HG03095 (cell line): ENCODE results near the gene RAPGEF3.

Source experiments
- ATAC-seq: cut with Tn5 transposase; IDR thresholded peaks from one replicate; pipeline ENCODE4 v1.9.1; 2021; ENCODE audit warnings: moderate library complexity; ENCODE audit not compliant: unreplicated experiment

RAPGEF3 gene, protein sequence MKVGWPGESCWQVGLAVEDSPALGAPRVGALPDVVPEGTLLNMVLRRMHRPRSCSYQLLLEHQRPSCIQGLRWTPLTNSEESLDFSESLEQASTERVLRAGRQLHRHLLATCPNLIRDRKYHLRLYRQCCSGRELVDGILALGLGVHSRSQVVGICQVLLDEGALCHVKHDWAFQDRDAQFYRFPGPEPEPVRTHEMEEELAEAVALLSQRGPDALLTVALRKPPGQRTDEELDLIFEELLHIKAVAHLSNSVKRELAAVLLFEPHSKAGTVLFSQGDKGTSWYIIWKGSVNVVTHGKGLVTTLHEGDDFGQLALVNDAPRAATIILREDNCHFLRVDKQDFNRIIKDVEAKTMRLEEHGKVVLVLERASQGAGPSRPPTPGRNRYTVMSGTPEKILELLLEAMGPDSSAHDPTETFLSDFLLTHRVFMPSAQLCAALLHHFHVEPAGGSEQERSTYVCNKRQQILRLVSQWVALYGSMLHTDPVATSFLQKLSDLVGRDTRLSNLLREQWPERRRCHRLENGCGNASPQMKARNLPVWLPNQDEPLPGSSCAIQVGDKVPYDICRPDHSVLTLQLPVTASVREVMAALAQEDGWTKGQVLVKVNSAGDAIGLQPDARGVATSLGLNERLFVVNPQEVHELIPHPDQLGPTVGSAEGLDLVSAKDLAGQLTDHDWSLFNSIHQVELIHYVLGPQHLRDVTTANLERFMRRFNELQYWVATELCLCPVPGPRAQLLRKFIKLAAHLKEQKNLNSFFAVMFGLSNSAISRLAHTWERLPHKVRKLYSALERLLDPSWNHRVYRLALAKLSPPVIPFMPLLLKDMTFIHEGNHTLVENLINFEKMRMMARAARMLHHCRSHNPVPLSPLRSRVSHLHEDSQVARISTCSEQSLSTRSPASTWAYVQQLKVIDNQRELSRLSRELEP

DNA sequence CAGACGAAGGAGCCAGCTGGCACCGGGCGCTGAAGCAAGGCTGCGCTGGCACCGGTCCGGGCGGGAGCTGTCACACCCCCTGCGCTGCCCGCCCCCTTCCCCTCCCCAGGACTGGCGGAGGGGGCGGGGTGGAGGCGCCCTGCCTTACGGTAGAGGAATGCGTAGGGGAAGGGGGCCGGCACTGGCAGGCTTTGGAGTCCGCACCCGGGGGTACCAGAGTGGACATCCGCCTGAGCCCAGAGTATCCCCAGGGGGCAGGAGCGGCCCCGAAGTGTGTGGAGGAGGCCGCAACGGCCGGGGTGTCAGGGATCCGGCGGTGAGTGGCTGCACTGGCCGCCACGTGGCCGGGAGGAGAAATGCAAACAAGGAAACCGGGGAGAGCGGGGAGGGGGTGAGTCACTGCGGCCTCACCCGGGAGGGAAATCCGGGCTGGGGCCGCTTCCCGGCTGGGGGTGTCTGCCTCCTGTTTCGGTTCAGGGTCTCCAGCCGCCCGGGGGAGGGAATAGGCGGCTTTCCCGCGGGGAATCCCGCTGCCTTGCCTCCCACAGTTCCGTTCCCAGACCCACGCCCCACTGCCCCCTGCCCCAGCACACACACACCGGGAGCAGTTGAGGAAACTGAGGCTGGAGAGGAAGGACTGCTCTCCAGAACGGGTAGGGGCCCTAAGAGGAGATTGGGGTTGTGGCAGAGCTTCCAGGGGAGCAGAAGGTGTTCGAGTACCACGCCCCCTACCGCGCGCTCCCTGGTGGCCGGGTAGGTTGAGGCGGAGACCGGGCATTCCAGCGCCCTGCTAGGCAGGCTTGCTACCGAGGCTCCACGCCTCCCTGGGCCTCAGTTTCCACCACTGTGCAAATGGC, at the start of gene RAPGEF3:
Gene RAPGEF3 (minus strand): TSS at position 47 of the 857 bp plus-strand sequence. CDS start 324 bp downstream, outside the sequence.
- peak; percentile 45 for ATAC-seq

GRCh38 chr12:47808050-47808449, 49.4 kb upstream of the RAPGEF3 start:
- no peak for ATAC-seq

- ATAC-seq: no peak
Measured at GRCh38 chr12:47807338-47807737, 48.7 kb upstream of the RAPGEF3 start.

DNA sequence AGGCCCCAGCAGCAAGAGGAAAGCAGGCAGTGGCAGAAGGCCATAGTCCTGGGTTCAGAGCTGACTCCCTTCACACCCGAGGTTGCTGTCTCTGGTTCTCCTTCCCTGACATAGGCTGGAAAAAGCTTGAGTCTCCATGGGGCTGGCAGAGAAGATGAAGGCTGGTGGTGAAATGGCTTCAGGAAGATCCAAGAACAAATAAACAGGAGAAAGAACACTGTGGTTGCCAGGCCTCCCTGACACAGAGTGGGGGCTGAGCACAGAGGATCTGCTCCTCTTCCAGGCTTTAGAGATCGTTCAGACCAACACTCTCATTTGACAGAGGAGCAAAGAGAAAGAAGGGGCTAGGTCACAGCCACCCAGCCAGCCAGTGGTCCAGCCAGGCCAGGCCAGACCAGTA, 46.7 kb upstream of the RAPGEF3 start:
- ATAC-seq: no peak

DNA sequence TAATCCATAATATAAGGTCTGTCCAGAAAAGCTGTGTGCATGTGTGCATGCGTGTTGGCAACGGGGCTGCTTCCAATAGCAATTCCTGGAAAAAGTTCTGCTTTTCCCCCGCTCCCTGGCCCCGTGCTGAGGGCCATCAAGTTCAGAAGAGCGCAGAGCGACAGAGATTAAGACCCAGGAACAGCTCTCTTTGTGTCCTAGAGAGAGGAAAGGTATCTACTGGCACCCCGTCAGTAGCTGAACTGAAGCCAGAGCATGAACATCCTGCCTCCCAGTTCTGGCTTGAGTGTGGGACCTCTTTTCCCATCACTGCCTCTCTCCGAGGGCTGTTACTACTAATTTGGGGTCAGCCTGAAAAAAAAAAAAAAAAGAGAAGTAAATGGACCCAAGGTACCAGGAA, 45.5 kb upstream of the RAPGEF3 start:
- no peak for ATAC-seq

DNA sequence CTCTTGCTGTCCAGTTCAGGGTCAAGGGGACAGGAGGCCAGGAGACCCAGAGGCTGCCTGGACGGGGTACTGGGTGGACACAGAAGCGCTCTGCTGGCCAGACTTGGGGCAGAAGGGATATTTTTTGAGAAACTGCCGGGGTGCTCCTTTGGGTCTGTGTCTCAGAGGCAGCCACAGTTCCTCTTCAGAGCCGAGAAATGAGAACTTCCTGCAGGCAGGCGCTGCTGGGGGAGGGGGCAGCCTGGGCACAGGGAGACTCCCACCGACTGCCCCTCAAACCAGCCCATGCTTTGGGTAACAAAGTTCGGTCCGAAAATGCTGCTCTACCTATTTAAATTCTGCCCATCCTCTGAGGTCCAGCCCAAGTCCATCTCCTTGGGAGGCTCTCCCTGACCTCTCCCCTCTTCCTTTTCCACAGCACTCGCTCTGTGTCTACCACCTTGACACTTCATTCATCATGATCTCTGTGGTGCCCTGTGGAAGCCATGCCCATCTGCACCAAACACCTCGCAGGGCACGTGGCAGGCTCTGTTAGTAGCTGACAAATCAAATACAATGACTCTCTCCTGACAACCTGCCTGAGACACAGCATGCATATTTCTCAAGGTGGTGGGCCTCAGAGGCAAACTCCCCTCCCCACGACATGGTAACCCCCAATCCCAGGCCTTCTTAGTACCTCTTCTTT, 44.7 kb upstream of the RAPGEF3 start:
- ATAC-seq: no peak

DNA sequence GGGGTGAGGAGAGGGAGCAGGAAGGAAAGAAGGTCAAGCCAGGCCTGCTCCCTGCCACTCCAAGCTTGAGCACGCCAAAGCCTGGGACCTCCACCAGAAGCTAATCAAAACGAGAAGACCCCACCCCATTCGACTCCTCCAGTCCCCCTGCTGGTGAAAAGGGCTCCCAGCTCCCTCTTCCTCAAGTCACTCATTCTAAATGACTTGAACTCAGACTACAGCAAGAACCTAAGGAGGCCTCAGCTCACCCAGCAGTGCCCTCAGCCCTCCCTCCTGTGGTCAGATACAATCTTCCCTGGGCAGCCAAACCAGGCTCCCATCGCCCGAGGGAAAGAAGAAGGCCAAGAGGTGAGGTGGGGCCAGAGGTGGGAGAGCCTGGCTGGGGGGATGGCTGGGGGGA, 43.6 kb upstream of the RAPGEF3 start:
- ATAC-seq: no peak

DNA sequence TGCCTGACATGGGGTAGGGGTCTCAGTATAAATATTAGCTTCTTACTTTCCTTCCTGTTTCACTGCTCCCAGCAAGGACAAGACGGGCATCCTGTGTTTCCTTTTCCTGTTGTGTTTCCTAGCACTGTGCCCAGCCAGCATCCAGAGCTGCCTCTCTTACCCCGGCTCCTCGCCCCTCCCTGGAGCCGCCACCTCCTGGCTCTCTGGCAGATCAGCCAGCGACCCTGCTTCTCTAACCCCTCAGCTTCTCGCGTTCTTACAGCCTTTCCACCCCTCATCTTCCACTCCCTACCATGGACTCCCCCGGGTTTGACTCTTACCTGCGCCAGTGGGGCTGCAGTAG, 43.2 kb upstream of the RAPGEF3 start:
- ATAC-seq: no peak

- no peak for ATAC-seq
Measured at GRCh38 chr12:47801170-47801903, 42.7 kb upstream of the RAPGEF3 start.

GRCh38 chr12:47800582-47800981, 41.9 kb upstream of the RAPGEF3 start:
- no peak for ATAC-seq

DNA sequence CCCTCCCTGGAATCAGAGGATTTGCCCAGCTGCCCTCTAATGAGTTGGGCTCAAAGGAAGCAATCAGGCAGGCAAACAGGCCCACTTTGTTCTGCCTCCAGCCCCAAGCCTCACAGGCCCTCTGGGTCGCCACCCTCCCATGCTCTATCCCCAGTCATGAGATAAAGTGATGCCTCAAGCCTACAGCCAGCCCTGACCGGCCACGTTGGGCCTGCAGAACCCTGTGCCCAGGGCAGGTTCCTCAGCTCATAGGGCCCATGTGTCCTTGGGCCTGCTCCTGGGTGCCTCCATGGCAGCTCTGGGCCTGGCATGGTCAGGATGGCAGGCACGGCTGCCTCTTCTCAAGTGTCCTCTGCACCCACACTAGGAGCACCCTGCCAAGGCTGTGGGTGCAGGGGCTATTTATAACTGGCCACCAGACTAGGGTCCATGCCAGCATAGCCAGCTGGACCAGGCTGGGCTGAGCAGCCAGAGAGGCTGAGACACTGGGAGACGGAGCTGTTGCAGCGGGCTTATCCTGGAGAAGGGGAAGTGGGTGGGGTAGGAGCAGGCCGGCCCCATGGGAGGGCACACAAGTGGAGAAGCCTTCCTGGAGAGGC, 40.8 kb upstream of the RAPGEF3 start:
- no peak for ATAC-seq

DNA sequence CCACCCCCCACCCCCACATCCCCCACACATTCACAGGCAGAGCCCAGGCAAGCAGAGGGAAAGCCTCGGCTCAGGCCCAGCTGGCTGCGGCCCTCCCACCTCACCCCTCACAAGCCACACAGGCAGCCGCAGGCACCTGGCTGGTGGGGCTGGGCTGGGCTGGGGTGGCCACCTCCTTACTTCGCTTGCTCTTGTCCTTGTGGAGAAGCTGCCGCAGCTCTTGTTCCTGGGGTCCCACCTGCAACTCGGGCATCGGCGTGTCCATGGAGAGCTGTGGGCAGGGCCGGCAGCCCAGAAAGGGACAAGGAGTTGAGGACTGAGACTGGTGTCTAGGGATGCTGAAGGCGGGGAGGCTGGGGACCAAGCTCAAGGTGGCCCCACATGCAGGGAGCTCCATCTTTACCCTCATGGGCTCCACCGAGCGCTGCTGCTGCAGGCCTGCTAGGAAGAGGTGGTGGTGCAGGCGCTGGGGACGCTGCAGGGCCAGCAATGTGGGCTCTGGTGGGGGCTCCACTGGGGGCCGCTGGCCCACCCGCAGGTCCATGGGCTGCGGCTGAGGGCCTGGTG, 39.8 kb upstream of the RAPGEF3 start:
- no peak for ATAC-seq

DNA sequence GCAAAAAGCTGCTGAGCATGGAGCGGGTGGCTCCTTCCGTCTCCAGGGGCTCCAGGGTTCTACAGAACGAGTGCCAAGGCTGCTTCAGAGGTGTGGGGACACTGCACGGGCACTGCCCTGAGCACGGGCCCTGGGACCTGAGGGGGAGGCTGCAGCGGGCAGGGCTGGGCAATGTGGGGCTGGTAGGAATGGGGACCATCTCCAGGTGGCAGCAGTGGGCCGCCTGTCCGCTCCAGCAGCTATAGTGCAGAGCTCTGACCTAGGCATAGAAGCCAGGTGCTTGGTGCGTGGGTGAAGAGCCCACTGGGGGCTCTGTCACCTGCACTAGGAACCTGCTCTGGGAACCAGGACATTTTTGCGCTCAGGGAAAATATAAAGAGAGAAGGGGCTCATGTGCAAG, 38.8 kb upstream of the RAPGEF3 start:
- ATAC-seq: no peak

GRCh38 chr12:47795814-47796411, 37.2 kb upstream of the RAPGEF3 start:
- no peak for ATAC-seq

DNA sequence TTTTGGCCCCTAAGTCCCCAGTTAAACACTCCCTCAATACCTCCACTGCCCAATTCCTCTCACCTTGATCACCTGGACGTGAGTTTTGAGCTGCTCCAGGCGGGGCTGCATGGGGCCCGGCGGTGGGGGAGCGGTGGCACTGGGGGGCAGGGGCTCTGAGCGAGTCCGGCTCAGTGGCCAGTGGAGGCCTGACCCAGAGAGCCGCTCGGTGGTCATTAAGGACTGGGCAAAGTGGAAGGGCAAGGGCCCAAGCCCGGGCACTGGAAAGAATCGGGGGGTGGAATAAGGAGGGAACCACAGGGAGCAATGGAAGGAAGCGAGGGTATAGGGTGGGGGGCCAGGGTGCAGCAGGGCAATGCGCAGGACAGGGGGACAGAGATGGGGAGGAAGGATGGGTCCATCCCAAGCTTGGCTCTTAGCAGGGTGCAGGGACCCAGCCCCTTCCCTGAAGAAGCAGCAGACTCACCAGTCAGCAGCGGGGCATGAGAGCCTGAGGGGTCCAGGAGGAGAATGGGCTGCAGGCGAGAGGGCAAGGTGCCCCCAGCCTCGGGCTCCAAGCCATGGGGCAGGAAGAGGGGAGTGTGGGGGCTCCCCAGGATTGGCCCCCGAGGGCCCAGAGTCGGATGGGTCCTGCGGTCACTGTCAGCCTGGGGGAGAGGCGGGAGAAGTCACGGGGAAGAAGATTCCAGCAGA, 36.6 kb upstream of the RAPGEF3 start:
- ATAC-seq: no peak

DNA sequence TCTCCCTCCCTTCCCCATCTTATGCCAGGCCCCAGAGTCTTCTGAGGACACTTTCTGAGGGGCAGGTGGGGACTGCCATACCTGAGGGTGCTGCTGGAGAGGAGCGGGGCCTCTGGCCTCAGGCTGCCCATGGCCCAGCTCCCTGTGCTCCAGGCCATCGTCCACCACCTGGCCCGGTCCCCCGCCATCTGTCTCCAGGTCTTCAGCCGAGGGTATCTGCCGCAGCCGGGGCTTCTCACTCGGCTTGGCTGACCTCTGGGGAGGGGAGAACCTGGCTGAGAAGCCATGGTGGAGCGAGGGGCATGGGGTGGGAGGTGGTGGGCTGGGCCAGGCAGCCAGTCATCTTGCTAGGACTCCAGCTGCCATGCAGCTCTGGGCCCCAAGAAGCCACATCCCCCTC, 36.0 kb upstream of the RAPGEF3 start:
- ATAC-seq: no peak

DNA sequence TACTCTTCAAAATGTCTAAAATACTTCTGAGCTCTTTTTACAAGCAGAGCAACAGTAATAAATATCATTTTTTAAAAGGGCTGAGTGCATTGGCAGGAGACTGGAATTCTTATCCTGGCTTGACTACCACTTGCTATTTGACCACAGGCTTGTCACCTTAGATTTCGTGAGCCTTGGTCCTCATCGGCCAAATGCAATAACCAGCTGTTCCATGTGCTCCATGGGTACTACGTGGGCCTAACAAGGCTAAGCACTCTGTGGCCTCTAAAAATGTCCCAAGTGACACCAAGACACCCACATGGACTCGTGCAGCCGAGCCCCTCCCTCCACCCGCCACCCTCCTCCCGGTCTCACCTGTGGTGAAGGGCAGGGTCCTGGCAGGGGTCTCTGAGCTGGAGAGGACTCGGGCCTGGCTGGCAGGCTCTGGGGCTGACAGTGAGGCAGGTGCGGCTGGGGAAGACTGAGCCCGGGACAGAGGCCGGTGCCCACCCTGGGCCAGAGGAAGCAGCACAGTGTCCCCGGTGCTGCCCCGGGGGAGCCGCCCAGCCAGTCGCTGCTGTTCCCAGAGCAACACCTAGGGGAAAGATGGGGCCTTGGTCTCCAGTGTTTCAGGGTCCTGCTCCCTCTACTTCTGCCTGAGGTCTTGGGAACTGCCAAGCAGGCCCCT, 34.5 kb upstream of the RAPGEF3 start:
- ATAC-seq: no peak

- ATAC-seq: no peak
Measured at GRCh38 chr12:47791874-47792273, 33.2 kb upstream of the RAPGEF3 start.
